ENCODE data around the gene GALNT2. TPM values are rescaled to one million over a fixed set of nuclear protein-coding genes. Genes with fewer than 3 reads are reported as not detected.

Gene GALNT2
- total and polyA plus RNA-seq, 9 of the 15 experiments (the other 6 are each of a cell fraction or from before 2014, with no cell fraction given): 1.6 to 106 (median 51.9) TPM

- TF ChIP-seq, protein P1, sequence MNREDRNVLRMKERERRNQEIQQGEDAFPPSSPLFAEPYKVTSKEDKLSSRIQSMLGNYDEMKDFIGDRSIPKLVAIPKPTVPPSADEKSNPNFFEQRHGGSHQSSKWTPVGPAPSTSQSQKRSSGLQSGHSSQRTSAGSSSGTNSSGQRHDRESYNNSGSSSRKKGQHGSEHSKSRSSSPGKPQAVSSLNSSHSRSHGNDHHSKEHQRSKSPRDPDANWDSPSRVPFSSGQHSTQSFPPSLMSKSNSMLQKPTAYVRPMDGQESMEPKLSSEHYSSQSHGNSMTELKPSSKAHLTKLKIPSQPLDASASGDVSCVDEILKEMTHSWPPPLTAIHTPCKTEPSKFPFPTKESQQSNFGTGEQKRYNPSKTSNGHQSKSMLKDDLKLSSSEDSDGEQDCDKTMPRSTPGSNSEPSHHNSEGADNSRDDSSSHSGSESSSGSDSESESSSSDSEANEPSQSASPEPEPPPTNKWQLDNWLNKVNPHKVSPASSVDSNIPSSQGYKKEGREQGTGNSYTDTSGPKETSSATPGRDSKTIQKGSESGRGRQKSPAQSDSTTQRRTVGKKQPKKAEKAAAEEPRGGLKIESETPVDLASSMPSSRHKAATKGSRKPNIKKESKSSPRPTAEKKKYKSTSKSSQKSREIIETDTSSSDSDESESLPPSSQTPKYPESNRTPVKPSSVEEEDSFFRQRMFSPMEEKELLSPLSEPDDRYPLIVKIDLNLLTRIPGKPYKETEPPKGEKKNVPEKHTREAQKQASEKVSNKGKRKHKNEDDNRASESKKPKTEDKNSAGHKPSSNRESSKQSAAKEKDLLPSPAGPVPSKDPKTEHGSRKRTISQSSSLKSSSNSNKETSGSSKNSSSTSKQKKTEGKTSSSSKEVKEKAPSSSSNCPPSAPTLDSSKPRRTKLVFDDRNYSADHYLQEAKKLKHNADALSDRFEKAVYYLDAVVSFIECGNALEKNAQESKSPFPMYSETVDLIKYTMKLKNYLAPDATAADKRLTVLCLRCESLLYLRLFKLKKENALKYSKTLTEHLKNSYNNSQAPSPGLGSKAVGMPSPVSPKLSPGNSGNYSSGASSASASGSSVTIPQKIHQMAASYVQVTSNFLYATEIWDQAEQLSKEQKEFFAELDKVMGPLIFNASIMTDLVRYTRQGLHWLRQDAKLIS (CRISPR knock-in tag; IDR thresholded peaks at IDR 0.05): no peak
- TF ChIP-seq TCFL5 (CRISPR knock-in tag; conservative IDR thresholded peaks at IDR 0.05): no peak
- no peak for TF ChIP-seq NR3C1 (CRISPR knock-in tag; IDR thresholded peaks at IDR 0.05)
- TF ChIP-seq SRF (CRISPR knock-in tag; IDR thresholded peaks at IDR 0.05): no peak
- no peak for TF ChIP-seq GABPB2 (CRISPR knock-in tag; conservative IDR thresholded peaks at IDR 0.05)
- no peak for TF ChIP-seq ZSCAN32 (CRISPR knock-in tag; IDR thresholded peaks at IDR 0.05)
- TF ChIP-seq POLR2AphosphoS5 (IDR thresholded peaks at IDR 0.05; ENCODE audit: control insufficient read depth, insufficient read depth, low read depth, low read length): no peak
- no peak; the same call in 1 of the 2 replicates for TF ChIP-seq SUPT5H (IDR thresholded peaks at IDR 0.05)
- peak; percentile 63 for TF ChIP-seq SMAD4 (CRISPR knock-in tag; conservative IDR thresholded peaks at IDR 0.05)
- no peak for TF ChIP-seq ZNF75A (CRISPR knock-in tag; IDR thresholded peaks at IDR 0.05)
- no peak for TF ChIP-seq RBM22 (IDR thresholded peaks at IDR 0.05; ENCODE audit: low read depth, low read length, poor library complexity, severe bottlenecking)
- TF ChIP-seq ZNF311 (CRISPR knock-in tag; IDR thresholded peaks at IDR 0.05): no peak
- no peak for TF ChIP-seq FOXP1 (CRISPR knock-in tag; IDR thresholded peaks at IDR 0.05)
- no peak for TF ChIP-seq CREM (IDR thresholded peaks at IDR 0.05; ENCODE audit: low read depth)
- no peak for TF ChIP-seq SIRT6 (IDR thresholded peaks at IDR 0.05; ENCODE audit: low read depth, low read length)
- TF ChIP-seq MTA2 (IDR thresholded peaks at IDR 0.05; ENCODE audit: low read depth): peak; percentile 36; the same call in 1 of the 2 replicates
- TF ChIP-seq ETV5 (CRISPR knock-in tag; IDR thresholded peaks at IDR 0.05; ENCODE audit: low read depth): no peak
- no peak for TF ChIP-seq PYGO2 (tag; IDR thresholded peaks at IDR 0.05)
- no peak for TF ChIP-seq TAF9B (IDR thresholded peaks at IDR 0.05; ENCODE audit: partially characterized antibody)
- no peak for TF ChIP-seq PTTG1 (tag; IDR thresholded peaks at IDR 0.05; ENCODE audit: low read depth)
- no peak; the same call in 1 of the 2 replicates for TF ChIP-seq NCOR1 (IDR thresholded peaks at IDR 0.05)
- no peak for TF ChIP-seq ZFP1 (CRISPR knock-in tag; IDR thresholded peaks at IDR 0.05)
These were observed 89.0 kb downstream of the GALNT2 start (continued) for GRCh38 chr1:230156068-230156467.

Data from K562 (cell line).